Stomach (tissue), 4 donors: ENCODE results near the gene FASTKD1.

ENCODE experiments used
- EP300 ChIP-seq: sonication (generic); formaldehyde crosslinking; IDR thresholded peaks from one replicate; pipeline ENCODE4 v1.6.1; 2017; ENCODE audit warnings: antibody characterized with exemption
- TF ChIP-seq, protein P1 (sequence below), 7 experiments: fragments of 450-650 bp in 4 of 7; fragments of 200-600 bp in 3 of 7; sonication (generic) in 3 of 7; IDR thresholded peaks; one replicate each; pipeline ENCODE4 v1.5.1; 2016 to 2019; ENCODE audit warnings: antibody characterized with exemption in 7 of 7, control low read depth in 2 of 7, mild to moderate bottlenecking in 1 of 7

DNA sequence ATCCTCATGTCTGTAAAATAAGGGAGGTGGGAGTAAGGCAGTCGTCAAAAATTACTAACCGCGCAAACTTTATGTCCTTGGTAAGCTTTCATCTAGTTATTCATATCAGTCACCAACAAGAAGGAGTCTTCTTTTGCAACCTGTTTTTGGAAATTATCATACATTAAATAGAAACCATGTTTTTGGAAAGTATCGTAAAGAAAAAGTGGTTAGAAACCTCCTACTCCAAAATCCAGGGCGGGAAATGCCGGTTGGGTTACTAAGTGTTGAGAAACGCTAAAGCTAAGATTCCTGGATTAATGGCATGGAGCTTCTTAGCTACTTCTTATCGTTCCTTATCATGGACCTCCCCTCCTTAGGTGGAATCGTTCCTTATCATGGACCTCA is 93.6 kb downstream of the FASTKD1 start:
- no peak for TF ChIP-seq EP300
- TF ChIP-seq, protein P1, sequence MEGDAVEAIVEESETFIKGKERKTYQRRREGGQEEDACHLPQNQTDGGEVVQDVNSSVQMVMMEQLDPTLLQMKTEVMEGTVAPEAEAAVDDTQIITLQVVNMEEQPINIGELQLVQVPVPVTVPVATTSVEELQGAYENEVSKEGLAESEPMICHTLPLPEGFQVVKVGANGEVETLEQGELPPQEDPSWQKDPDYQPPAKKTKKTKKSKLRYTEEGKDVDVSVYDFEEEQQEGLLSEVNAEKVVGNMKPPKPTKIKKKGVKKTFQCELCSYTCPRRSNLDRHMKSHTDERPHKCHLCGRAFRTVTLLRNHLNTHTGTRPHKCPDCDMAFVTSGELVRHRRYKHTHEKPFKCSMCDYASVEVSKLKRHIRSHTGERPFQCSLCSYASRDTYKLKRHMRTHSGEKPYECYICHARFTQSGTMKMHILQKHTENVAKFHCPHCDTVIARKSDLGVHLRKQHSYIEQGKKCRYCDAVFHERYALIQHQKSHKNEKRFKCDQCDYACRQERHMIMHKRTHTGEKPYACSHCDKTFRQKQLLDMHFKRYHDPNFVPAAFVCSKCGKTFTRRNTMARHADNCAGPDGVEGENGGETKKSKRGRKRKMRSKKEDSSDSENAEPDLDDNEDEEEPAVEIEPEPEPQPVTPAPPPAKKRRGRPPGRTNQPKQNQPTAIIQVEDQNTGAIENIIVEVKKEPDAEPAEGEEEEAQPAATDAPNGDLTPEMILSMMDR (IDR thresholded peaks at IDR 0.05), result no peak
